Measurements from ENCODE around the gene PASK.

The PASK gene

GRCh38 chr2:241142593-241142992, 6.7 kb downstream of the PASK start:
- DNase-seq, result no peak

GRCh38 chr2:241142063-241142462, 7.2 kb downstream of the PASK start:
- no peak for DNase-seq

GRCh38 chr2:241141214-241141770, 8.0 kb downstream of the PASK start:
- no peak for DNase-seq

- no peak for DNase-seq
Measured at GRCh38 chr2:241140445-241140840, 8.8 kb downstream of the PASK start.

DNA sequence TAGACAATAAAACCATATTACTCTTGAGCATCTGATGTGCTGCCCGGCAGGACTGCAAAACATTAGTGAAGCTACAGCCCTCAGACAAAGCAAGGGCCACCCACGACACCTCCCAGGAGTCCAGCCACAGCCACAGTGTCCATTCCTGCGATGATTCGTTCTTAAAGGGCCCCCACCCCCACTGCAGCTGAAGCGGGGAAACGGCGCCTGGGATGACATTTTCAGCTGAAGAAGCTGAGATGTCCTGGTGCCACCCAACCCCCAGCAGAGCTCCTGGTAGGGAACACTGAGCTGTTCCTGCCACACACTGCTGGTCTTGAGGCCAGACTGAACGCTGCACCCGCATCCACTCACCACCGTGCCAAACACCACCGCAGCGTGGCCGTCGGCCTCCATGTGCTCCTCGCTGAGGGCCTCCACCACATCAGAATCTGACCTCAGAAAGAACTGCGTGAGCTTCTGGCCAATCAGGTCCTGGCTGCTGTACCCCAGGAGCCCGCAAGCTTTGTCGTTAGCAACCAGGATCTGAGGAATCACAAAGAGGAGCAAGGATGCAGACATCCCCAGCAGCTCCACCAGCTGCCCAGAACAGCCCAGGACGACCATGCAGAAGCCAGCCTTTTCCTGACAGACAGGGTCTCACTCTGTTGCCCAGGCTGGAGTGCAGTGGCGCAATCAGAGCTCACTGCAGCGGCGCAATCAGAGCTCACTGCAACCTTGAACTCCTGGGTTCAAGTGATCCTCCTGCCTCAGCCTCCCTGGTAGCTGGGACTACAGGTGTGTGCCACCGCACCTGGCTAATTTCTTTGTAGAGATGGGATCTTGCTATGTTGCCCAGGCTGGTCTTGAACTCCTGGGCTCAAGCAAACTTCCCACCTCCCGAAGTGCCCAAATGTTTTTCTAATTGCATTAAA, 9.5 kb downstream of the PASK start:
- DNase-seq, result no peak

GRCh38 chr2:241138471-241138870, 10.8 kb downstream of the PASK start:
- no peak for DNase-seq

DNA sequence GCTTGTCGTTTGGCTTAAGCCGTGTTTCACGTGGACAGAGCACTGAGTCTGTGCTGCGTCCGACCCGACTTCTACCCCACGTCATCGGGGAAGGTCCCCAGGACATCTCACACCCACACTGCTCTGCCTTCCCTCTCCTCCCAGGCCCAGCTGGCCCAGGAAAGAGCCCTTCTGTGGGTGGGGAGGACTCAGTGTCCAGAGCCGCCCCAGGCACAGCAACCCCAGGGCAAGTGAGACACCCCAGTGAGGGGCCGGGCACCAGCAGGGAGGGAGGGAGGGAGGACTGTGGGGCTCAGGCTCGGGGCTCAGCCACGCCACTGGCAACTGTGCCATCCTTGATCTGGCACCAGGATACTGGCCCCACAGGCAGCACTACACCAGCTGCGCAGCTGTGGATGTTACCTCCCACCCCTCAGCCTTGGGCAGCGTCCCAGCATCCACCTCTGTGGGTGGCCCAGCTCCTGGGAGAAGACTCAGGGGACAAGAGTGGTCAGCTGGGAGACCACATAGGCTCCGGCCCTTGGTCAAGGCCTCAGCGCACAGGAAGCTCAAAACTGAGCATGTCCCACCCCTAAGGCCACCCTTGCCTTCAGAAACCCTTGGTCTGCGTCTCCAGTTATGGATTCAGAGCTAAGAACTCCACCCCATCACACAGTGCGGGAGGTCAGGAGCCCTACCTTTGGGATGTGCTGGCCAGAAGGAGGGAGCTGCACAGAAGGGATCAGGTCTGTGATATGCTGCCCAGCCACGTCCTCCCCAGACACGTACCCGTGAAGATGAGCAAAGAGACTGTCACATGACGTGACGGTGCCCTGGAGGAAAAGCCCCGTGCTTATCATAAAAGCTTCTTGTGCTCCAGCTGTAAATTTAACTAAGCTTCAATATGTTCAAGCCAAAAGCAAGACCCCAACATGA, 11.7 kb downstream of the PASK start:
- no peak for DNase-seq

DNA sequence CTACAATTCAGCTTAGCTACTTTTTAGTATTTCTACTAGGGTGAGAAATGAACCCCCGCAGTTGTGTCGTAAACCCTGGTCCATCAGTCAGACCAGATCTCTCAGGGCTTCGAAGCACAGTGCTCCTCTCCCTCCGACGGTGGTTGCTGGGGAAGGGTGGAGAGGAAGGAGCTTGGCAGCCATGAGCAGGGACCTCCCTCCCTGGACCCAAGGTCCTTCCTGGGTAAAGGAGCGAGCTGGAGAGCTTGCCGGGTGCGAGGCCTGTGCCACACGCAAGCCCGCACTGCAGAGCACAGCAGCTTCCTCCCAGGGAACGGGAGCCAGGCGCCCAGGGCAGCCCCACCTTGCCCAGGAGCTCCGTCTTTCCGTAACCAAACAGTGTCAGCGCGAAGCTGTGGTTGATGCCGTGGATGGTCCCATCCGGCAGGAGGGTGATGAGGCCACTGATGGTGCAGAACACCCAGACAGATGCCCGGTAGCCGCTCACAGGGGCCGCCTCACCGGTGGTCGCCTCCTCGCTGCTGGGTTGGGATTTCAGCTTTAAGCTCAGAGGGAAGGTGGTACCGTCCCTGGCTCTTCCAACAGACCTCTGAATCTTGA, 12.5 kb downstream of the PASK start:
- DNase-seq, result no peak

- DNase-seq, result no peak
Measured at GRCh38 chr2:241136191-241136590, 13.1 kb downstream of the PASK start.

DNA sequence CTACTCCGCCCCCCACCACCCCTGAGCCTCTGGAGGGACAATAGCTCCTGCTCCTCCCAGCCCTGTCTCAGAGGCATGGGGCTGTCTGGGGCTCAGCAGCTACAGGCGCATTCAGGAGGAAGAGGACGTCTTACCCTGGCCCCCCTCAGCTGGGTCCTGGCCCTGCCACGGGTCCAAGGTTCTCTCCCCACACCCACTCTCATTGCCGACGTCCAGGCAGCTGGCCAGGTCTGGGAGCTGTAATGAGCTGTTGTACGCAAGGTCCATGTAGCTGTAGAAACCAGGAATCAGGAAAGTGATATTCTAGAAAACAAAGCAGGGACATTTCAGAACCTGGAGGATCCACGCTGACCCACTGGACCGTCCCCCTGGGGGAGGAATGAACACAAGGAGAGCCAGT, 13.5 kb downstream of the PASK start:
- DNase-seq, result no peak

- no peak for DNase-seq
Measured at GRCh38 chr2:241134711-241135110, 14.6 kb downstream of the PASK start.

- DNase-seq, result no peak
Measured at GRCh38 chr2:241133436-241133820, 15.8 kb downstream of the PASK start.

DNA sequence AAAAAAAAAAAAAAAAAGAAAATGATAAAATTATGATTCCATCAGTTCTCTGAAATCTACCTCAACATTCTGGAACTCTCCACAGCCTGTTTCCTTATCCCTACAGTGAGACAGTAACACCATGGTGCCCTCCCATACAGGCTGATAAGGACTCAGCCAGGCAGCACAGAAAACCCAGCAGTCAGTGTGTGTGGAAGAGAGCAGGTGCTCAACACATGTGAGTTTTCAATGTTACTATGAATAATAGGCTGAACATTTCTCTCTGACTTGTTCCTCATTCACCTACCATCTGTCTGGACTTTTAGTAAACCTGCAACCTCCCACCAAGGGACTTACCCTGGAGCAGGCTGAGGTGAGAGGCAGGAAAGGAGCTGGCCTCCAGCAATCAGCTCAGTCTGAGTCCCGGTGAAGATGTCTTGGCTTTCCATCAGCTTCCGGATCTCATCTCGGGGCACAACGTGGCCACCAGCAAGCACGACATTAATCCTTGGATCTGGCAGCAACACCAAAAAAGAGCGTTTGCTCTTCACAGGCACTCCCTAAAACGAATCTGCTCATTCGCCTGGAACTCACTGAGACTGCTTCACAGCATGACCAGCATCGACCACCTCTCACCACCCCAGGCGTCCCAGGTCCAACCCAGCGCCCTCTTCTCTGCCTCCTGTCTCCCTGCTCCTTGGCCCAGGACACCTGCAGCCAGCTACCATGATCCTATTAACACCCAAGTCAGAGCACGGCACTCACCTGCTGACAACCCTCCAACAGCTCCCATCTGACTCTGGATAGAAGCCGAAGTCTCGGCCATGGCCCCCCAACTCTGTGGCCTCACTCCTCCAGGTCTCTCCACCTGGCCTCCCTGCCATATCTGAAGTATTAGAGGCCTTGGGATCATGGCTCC, 16.5 kb downstream of the PASK start:
- no peak for DNase-seq

GRCh38 chr2:241131531-241131930, 17.7 kb downstream of the PASK start:
- no peak for DNase-seq

DNA sequence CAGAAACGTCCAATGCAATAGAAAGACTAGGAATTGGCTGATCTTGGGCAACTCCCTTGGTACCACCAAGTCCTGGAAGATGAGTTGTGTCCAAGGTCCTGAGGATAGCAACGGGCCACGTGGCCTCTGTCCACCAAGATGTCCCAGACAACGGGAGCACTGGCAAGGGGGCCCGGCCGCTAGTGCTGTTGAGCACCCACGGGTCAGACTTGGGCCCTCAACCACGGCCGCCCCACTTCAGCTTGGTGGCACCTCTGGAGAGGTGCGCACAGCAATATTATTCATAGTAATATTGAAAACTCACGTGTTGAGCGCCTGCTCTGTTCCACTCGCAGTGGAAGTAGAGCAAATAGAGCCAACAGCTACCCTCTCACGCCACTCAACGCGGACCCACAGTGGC, 19.0 kb downstream of the PASK start:
- no peak for DNase-seq

DNA sequence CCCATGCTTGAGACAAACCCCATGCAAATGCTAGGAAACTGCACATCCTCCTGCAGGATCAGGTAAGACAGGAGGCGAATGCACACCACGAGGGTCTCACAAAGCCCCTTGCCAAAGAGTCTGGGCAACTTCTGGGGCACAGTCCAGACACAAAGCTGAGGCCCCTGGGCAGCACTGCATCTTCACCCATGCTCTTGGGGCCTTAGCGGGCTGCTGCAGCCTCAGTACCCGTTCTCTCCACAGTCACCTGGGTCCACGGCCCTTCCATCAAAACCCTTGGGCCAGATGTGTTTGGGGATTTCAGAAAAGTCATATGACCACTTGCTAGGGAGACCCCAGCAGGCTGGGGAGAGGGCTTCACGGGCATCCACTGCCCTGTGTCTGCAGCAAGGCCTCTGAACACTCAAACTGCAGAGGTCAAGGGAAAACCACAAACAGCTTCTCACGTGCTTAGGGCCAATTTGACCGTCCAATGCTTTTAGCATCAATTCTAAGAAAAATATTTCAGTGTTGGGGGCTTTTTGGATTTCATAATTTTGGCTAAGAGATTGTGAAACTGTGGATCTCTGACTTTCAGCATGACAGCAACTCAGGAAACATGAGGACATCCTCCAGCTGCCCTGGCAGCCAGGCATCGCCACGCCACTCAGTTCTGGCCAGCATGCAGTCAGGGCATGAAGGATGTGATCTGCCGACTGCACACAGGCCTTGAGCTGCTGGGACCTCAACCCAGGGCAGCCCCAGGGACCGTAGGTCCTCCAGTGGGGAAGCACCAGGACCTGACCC, 20.0 kb downstream of the PASK start:
- no peak for DNase-seq

DNA sequence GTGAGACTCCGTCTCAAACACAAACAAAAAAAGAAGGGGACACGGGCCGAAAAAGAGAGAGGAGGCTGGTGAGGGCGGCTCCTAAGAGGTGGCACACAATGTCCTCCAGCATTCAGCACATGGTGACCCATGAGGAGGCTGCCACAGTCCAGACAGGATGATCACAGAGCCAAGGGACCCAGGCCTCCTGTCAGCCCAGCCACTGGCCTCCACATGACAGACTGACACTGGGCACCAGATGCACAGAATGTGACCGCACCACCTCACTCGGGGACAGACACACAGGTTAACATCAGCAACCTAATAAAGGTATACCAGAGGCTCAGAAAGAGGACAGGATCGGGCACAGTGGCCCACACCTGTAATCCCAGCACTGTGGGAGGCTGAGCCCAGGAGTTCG, 21.0 kb downstream of the PASK start:
- no peak for DNase-seq

DNA sequence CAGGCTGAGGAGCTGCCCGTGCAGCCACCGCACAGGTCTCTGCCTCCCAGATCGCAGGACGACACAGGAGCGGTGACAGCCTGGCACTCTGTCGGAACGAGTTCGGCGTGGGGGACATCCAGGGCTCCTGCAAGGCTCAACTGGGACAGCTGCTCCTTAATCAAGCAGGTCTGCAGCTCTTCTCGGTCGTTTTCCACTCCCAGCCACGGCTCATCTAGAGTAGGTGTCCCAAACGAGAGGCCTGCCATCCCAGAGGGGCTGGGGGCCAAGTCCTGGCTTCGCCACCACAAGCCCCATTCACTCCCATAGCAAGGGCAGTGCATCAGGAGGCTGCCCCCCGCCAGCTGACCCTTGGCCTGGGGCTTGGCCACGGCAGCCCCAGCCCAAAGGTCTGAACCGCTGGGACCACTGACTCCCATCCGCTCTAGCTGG, 22.5 kb downstream of the PASK start:
- no peak for DNase-seq

GRCh38 chr2:241126201-241126611, 23.1 kb downstream of the PASK start:
- DNase-seq, result no peak

DNA sequence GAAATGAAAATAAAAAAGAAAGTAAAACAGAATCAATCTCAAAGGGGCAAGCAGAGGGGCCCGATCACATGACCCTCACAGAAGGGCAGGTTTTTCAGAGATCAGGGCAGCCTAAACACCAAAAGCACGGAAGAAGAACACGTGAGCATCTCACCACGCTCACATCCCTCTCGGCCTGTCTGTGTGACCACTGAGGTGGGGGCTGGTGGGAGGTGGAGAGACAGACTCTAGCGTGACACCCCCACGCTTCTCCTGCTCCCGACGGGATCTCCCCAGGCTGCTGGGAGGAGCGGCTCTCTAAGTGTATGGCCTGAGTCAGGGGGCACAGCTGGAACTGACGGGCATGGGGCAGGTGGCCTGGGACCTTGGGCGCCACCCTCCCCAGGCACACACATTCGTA, 23.6 kb downstream of the PASK start:
- no peak for DNase-seq
